ENCODE results near the gene LONRF2.
A peak's percentile ranks its signal among the peaks of the same experiment; 100 is the strongest.

Gene LONRF2

DNA sequence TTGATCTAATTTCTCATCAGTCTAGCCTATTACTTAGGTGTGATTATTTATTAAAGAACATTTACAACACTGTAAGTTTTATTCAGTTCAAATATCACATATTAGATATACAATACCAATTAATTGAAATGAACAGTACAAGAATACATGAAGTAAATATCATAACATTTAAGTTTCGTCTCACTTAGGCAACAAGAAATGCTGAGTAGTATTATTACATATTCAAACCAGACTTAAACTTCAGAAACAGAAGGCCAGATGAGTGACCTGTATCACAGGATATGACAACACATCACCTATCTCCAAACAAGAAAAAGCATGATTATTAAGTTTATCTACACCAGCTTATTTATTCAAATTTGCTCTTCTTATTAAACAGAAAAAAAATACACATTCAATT is 48.9 kb downstream of the LONRF2 start:
- Mint-ChIP-seq H3K27me3 (peaks cover 6% of the 10 kb centered on the region), H3K4me1 (no peaks in the 10 kb centered on the region), H3K4me3 (no peak overlapping the region), H3K9me3 (no peaks in the 10 kb centered on the region), H3K27ac (no peak overlapping the region)
- no peak for DNase-seq
- ATAC-seq, result no peak

DNA sequence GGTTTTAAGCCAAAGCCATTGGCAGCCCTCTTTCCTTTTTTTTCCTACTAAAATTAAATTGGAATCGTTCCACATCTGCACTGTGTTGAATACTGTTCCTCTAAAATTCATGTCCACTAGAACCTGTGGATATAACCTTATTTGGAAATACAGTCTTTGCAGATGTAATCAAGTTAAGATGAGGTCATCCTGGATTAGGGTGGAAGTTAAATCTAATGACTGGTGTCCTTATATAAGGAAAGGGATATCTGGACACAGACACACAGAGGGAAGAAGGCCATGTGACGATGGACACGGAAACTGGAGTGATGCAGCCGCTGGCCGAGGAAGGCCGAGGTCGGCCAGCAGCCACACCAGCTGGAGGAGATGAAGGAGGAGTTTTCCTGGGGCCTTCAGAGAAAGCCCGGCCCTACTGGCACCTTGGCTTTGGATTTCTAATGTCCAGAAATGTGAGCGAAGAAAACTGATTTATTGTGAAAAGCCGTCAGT is 49.4 kb downstream of the LONRF2 start:
- Mint-ChIP-seq H3K27ac (no peak overlapping the region), H3K4me3 (no peak overlapping the region), H3K9me3 (no peaks in the 10 kb centered on the region), H3K4me1 (no peaks in the 10 kb centered on the region), H3K27me3 (peaks cover 5% of the 10 kb centered on the region)
- no peak for ATAC-seq
- no peak for DNase-seq

DNA sequence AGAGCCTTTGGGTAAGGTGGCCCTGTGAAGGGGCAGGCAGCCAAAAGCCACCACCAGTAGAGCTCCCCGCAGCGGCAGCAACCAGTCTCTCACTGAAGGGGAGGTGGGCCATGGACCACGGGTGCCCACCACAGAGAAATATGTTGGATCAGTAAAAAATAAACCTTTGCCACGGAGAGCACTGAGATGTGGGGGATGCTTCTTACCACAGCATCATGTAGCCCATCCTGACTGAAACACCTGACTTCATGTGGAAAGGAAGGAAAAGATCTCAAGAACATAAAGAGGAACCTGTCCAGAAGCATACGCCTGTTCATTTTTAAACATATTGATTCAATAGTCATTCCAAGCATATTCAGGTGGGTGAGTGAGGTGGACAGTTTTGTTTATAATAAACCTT is 51.1 kb downstream of the LONRF2 start:
- no peaks in the 10 kb centered on the region for H3K9me3 Mint-ChIP-seq
- H3K27me3 Mint-ChIP-seq, result no peaks in the 10 kb centered on the region
- ATAC-seq, result no peak
- H3K27ac Mint-ChIP-seq, result no peak overlapping the region
- H3K4me3 Mint-ChIP-seq, result no peak overlapping the region
- H3K4me1 Mint-ChIP-seq, result no peaks in the 10 kb centered on the region
- no peak for DNase-seq

DNA sequence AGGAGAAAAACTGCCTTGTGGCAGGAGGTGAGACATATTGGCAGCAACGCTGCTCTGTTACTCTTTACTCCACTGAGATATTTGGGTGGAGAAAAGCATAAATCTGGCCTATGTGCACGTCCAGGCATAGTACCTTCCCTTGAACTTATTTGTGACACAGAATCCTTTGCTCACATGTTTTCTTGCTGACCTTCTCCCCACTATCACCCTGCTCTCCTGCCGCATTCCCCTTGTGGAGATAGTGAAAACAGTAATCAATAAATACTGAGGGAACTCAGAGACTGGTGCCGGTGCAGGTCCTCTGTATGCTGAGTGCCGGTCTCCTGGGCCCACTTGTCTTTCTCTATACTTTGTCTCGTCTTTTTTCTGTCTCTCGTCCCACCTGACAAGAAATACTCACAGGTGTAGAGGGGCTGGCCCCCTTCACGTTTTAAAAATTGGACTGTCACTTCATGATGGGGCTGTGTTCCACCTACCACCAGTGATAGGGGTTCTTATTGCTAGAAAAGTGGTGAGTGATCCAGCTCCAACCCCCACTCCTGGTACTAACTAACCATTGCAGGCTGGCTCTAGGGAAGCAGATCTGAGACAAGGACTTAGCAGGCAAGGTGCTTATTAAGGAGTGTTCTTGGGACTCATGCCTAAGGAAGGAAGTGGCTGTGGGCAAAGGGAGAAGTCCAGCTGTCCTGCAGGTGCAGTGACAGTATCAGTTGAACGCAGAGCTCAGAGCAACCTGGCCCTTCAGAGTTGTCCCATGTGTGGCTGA is 51.7 kb downstream of the LONRF2 start:
- no peak overlapping the region for H3K4me3 Mint-ChIP-seq
- no peak overlapping the region for H3K27ac Mint-ChIP-seq
- no peaks in the 10 kb centered on the region for H3K9me3 Mint-ChIP-seq
- no peaks in the 10 kb centered on the region for H3K4me1 Mint-ChIP-seq
- no peak for DNase-seq
- no peaks in the 10 kb centered on the region for H3K27me3 Mint-ChIP-seq
- ATAC-seq, result no peak

DNA sequence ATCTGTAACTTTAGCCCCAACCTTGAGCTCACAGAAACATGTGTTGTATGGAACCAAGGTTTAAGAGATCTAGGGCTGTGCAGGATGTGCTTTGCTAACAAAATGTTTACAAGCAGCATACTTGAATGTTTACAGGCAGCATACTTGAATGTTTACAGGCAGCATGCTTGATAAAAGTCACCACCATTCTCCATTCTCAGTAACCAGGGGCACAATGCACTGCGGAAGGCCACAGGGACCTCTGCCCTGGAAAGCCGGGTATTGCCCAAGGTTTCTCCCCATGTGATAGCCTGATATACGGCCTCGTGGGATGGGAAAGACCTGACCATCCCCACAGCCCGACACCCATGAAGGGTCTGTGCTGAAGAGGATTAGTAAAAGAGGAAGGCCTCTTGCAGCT is 52.4 kb downstream of the LONRF2 start:
- H3K4me3 Mint-ChIP-seq, result no peak overlapping the region
- H3K27ac Mint-ChIP-seq, result no peak overlapping the region
- DNase-seq (no peak), ATAC-seq (no peak)
- no peaks in the 10 kb centered on the region for H3K27me3 Mint-ChIP-seq
- H3K9me3 Mint-ChIP-seq, result no peaks in the 10 kb centered on the region
- H3K4me1 Mint-ChIP-seq, result no peaks in the 10 kb centered on the region

DNA sequence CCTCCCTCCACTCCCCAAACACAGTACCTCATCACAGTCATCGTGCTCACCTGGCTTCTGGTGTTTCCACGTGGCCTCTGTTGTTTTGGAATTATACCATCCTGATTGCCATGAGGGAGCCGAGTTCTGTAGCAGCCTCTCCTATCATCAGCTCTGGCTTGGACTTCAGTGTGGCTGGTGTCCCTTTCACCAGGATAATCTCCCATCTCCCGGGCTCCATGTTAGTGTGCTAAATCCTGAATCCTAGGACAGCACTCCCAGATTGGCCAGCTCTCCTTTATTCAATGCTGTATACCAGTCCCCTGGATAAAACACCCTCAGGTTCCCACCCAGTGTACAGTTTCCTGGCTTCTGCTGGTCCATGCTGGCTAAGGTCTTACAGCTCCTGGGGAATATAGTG is 53.3 kb downstream of the LONRF2 start:
- DNase-seq (no peak), ATAC-seq (no peak)
- Mint-ChIP-seq H3K27me3 (no peaks in the 10 kb centered on the region), H3K9me3 (no peaks in the 10 kb centered on the region), H3K27ac (no peak overlapping the region), H3K4me3 (no peak overlapping the region), H3K4me1 (no peaks in the 10 kb centered on the region)

DNA sequence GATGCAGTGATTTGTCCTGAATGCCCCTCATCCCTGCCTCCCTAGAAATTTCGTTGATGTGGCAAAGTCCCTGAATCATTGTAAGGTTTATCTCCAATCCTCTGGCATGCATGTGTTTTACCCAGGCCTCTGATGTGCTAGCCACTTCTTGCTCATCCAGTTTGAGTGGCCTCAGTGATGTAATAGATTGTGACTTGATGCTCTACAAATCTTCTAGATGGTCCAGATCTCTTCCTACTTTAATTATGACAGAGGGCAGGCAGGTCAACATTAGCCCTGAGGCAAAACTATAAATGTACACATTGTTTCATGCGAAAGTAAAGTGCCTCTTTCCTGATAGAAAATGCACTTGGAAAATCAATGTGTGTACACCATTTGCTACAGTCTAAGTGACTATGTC is 54.5 kb downstream of the LONRF2 start:
- no peak overlapping the region for H3K4me3 Mint-ChIP-seq
- ATAC-seq, result no peak
- no peaks in the 10 kb centered on the region for H3K9me3 Mint-ChIP-seq
- DNase-seq, result no peak
- no peak overlapping the region for H3K27ac Mint-ChIP-seq
- H3K27me3 Mint-ChIP-seq, result no peaks in the 10 kb centered on the region
- no peaks in the 10 kb centered on the region for H3K4me1 Mint-ChIP-seq

DNA sequence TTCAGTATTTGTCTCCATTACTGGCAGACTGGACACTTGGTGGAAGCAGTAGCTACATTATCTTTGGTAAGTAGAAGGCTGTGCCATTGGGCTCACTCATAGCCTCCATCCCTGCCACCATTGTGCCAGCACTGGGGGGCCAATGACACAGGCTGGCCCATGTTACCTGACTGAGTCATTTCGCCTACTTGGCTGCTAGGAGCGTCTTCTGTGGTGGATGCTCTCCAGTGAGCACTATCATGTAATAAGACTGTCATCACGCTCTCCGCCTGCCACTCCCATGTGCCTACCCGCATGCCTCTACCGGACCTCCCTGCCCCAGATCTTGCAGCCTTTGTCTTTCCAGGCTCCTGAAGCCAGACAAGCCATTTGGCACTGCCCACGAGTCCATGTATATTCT is 56.2 kb downstream of the LONRF2 start:
- no peak overlapping the region for H3K27ac Mint-ChIP-seq
- ATAC-seq (no peak), DNase-seq (no peak)
- no peaks in the 10 kb centered on the region for H3K4me1 Mint-ChIP-seq
- H3K27me3 Mint-ChIP-seq, result no peaks in the 10 kb centered on the region
- no peak overlapping the region for H3K4me3 Mint-ChIP-seq
- H3K9me3 Mint-ChIP-seq, result no peaks in the 10 kb centered on the region

DNA sequence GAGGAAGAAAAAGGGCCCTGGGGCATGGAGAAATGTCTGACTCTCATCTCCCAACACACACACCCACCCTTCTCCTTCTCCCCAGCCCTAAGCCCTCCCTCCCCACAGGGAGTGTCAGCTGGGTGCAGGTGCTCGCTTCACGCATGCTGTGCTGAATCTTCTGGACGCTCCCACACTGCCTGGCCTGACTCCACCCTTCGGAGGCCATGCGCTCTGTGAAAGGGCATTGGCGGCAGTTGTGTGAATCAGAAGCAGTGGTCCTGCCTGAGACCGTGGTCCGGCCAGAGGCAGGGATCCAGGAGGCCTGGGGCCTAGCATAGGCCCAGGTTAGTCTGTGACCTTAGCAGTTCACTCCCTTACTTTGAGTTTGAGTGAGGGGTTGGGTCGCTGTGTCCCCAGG is 57.1 kb downstream of the LONRF2 start:
- Mint-ChIP-seq H3K4me3 (no peak overlapping the region), H3K4me1 (no peaks in the 10 kb centered on the region), H3K27ac (no peak overlapping the region), H3K9me3 (no peaks in the 10 kb centered on the region), H3K27me3 (no peaks in the 10 kb centered on the region)
- ATAC-seq (peak; percentile 10), DNase-seq (no peak)

DNA sequence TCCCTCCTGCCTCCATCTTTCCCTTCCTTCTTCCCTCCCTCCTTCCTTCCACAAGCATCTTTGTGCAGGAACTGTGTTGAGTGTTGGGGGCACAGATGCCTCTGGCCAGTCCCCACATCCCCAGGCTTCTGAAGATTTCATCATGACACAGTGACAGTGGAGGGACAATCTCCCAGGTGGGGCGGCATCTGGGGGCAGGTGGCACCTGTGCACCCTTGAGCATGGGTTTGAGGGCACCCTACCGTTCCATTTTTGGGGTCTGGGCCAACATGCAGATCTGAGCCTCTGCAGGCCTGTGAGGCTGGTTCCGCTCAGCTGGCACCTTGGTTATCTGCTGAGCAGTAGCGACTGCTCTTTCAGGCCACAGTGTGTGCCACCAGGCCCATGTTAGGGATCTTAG is 57.6 kb downstream of the LONRF2 start:
- ATAC-seq (peak; percentile 6), DNase-seq (no peak)
- H3K4me3 Mint-ChIP-seq, result no peak overlapping the region
- H3K9me3 Mint-ChIP-seq, result no peaks in the 10 kb centered on the region
- no peaks in the 10 kb centered on the region for H3K27me3 Mint-ChIP-seq
- no peak overlapping the region for H3K27ac Mint-ChIP-seq
- H3K4me1 Mint-ChIP-seq, result no peaks in the 10 kb centered on the region

DNA sequence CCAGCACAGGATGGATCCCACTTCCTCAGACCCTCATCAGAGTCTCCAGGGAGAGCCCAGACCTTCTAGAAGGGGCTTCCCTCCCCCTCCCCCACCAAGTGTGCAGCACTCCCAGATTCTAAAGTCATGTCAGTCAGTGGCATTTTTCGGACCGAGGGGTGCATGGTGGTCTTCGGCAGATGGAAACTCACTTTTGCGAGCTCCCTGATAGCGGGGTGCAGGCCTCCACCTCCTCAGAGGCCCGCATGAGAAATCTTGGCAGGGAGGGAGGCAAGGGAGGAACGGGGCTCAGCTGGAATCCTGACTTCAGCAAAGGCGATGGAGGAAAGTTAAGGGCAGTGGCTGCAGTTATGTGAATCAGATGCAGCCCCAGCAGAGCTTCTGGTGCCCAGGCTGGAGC is 58.2 kb downstream of the LONRF2 start:
- Mint-ChIP-seq H3K4me3 (no peak overlapping the region), H3K4me1 (no peaks in the 10 kb centered on the region), H3K27ac (no peak overlapping the region), H3K27me3 (no peaks in the 10 kb centered on the region), H3K9me3 (no peaks in the 10 kb centered on the region)
- ATAC-seq (no peak), DNase-seq (no peak)

DNA sequence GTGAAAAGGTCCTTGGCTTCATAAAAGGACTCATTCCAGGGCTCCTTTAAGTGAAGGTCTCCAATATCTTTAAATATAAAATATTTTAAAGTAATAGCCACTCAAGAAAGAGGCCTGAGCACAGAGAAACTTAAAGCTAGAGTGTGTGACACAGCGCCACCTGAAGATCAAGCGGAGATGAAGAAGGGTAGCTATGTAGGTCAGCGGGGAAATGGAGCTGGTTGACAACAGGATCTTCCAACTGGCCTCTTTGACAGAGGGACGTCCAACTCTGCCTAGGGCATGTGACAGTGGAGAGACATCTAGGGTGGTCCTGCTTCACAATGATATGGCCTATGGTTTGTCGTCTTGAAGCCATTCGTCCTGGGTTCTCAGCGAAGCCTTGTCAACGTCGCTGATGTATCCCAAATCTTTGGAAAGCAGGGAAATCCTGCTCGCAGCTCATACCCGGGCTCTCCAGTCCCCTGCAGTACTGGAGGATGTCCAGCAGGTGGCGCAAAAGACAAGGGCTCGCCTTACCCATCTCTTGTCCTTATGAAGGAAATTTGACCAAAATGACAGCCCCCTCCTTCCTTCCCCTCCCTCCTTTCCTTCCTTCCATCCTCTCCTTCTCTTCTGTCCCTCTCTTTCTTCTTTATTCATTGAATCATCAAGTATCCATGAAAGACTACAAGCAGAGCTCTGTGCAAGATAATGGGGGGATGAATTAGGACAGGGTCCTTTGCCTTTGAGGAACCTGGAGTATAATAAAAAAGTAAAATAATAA is 59.6 kb downstream of the LONRF2 start:
- peak; percentile 45 to 50 for DNase-seq
- ATAC-seq, result peak; percentile 43
- no peak overlapping the region for H3K4me3 Mint-ChIP-seq
- no peaks in the 10 kb centered on the region for H3K9me3 Mint-ChIP-seq
- H3K4me1 Mint-ChIP-seq, result no peaks in the 10 kb centered on the region
- H3K27ac Mint-ChIP-seq, result no peak overlapping the region
- no peaks in the 10 kb centered on the region for H3K27me3 Mint-ChIP-seq

DNA sequence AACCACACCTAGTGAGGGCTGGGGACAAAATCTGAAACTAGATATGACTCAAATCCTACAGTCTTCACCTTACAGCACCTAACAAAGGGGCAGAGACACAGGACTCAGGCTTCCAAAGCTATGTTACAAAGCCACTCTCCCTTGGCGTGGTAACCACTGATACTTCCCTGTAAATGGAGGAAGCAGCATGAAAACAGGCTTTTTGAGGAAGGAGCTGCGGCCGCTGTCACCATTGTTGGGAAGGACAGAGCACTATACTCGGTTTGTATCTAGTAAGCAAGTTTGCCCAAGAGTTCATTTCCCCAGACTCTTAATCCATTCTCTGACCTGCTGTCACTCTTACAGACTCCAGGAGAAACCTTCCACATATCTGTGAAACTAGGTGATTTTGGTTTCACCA is 60.3 kb downstream of the LONRF2 start:
- ATAC-seq (no peak), DNase-seq (no peak)
- Mint-ChIP-seq H3K9me3 (no peaks in the 10 kb centered on the region), H3K27ac (no peak overlapping the region), H3K27me3 (no peaks in the 10 kb centered on the region), H3K4me1 (no peaks in the 10 kb centered on the region), H3K4me3 (no peak overlapping the region)

DNA sequence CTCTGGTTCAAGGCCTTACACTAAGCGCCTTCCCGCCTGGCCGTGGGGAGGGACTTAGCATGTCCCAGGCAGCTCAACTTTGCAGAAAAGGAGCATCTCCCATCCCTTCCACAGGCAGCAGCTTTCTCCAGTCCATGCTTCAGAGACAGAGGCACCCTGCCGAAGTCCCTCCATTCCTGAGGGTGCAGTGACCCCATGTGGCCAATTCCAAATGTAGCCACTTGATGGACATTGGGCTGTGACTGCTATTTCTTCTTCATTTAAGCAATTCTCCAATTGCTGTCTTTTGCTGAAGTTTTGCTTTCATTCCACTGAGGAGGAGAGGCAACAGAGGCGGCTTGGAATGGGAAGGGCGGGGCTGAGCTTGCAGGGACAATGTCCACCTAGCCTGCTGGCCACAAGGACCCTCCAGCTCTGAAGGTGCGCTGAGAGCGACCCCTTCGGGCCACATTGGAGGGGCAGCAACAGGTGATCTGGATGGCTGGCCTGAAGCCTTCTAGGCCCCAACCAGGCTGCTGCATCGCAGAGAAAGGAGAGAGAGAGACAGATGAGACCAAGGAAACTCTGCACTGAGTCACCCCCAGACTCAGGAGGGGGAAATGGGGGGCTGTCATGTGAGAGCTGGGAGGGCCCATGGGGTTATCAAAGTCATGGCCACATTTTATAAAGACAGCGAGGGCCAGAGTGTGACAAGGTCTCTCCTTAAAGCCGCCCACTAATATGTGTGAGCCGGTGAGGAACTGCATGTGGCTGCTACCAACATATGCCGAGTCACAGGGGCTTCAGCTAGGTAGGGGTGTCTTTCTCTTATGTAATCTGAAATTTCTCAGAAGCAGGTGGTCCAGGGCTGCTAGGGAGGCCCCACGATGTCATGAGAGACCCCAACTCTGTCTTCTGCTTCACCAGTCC is 61.3 kb downstream of the LONRF2 start:
- ATAC-seq (peak; percentile 25), DNase-seq (peak in 1 of 2 donors; percentile 42)
- no peak overlapping the region for H3K27ac Mint-ChIP-seq
- H3K9me3 Mint-ChIP-seq, result no peaks in the 10 kb centered on the region
- no peaks in the 10 kb centered on the region for H3K27me3 Mint-ChIP-seq
- no peaks in the 10 kb centered on the region for H3K4me1 Mint-ChIP-seq
- no peak overlapping the region for H3K4me3 Mint-ChIP-seq

DNA sequence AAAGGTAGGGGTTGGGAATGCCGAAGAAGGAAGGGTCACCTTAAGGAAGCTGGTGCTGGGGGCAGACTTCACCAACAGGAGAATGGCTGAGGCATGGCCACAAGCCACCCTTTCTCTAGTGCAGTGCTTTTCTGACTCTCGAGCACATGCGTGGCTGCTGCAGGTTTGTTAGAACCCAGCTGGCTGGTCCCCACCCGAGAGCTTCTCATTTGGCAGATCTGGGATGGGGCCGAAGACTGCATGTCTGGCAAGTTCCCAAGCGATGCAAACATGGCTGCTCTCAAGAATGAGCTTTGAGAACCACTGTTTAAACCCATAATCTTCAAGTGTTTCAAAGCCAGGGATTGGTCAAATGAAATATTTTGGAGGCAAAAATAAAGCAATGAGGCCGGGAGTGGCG is 63.2 kb downstream of the LONRF2 start:
- Mint-ChIP-seq H3K9me3 (no peaks in the 10 kb centered on the region), H3K27me3 (no peaks in the 10 kb centered on the region), H3K4me1 (no peaks in the 10 kb centered on the region), H3K27ac (no peak overlapping the region), H3K4me3 (no peak overlapping the region)
- DNase-seq, result no peak
- no peak for ATAC-seq

DNA sequence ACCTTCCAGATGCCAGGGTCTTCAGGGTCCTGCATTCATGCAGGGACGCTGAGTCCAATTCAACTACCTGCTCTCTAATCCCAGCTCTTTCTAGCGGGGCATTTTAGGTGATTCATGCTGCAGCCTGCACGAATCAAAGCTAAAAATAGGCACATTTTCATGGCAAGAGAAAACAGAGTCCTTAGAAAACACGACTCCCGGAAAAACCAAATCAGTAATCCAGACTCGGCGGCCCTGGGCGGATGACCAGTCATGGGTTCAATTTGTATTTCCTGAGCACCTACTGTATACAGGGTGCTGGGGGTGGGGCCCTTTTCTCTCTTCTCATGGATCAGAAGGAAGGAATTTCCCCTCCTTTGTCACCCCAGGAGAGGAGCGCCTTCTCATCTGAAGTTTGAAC is 64.4 kb downstream of the LONRF2 start:
- Mint-ChIP-seq H3K4me1 (no peaks in the 10 kb centered on the region), H3K9me3 (no peaks in the 10 kb centered on the region), H3K27ac (no peak overlapping the region), H3K27me3 (no peaks in the 10 kb centered on the region), H3K4me3 (no peak overlapping the region)
- no peak for DNase-seq
- ATAC-seq, result no peak
